Right atrium auricular region (tissue), 2 donors: ENCODE measurements around the gene ITGB5. TPM values are rescaled to one million over a fixed set of nuclear protein-coding genes. Genes with fewer than 3 reads are reported as not detected.

Experiments
- DNase-seq: peaks from one replicate; pipeline ENCODE4 v3.0.0-alpha.2; 2019; ENCODE audit warnings: low spot score
- H3K27ac ChIP-seq, 2 donors: fragments of 200-600 bp; sonication (generic); 1 replicate in 1 of 2; 2 replicates in 1 of 2; pipeline ENCODE4 v1.5.1; 2016 to 2019
- H3K27me3 ChIP-seq, 2 donors: fragments of 200-600 bp; sonication (generic); one replicate each; pipeline versions ENCODE4 v1.5.1 to v1.6.0; 2017 to 2019
- H3K36me3 ChIP-seq: fragments of 200-600 bp; sonication (generic); one replicate; pipeline ENCODE4 v1.5.1; 2016
- H3K4me1 ChIP-seq, 2 donors: fragments of 200-600 bp; sonication (generic); one replicate each; pipeline versions ENCODE4 v1.5.1 to v1.6.0; 2017 to 2019
- H3K4me3 ChIP-seq, 2 donors: fragments of 200-600 bp; sonication (generic); 1 replicate in 1 of 2; 2 replicates in 1 of 2; pipeline ENCODE4 v1.5.1; 2017 to 2019; ENCODE audit warnings: mild to moderate bottlenecking in 1 of 2, moderate library complexity in 1 of 2
- H3K9me3 ChIP-seq, 2 donors: fragments of 200-600 bp; sonication (generic); one replicate each; pipeline ENCODE4 v1.5.1; 2019
- total RNA-seq, 2 donors: library from RNA; depleted of rRNA; stranded (reverse); fragments of >200 nt; gene quantifications; one replicate each; pipeline ENCODE4 v1.1.0, GENCODE V29; 2016
- TF ChIP-seq, protein P1 (sequence below), 2 donors: fragments of 200-600 bp; sonication (generic); IDR thresholded peaks; one replicate each; pipeline ENCODE4 v1.5.1; 2019; ENCODE audit warnings: antibody characterized with exemption in 2 of 2

ITGB5 gene
- total RNA-seq, 2 donors from 2014 or later: 84.0 to 182 TPM

DNA sequence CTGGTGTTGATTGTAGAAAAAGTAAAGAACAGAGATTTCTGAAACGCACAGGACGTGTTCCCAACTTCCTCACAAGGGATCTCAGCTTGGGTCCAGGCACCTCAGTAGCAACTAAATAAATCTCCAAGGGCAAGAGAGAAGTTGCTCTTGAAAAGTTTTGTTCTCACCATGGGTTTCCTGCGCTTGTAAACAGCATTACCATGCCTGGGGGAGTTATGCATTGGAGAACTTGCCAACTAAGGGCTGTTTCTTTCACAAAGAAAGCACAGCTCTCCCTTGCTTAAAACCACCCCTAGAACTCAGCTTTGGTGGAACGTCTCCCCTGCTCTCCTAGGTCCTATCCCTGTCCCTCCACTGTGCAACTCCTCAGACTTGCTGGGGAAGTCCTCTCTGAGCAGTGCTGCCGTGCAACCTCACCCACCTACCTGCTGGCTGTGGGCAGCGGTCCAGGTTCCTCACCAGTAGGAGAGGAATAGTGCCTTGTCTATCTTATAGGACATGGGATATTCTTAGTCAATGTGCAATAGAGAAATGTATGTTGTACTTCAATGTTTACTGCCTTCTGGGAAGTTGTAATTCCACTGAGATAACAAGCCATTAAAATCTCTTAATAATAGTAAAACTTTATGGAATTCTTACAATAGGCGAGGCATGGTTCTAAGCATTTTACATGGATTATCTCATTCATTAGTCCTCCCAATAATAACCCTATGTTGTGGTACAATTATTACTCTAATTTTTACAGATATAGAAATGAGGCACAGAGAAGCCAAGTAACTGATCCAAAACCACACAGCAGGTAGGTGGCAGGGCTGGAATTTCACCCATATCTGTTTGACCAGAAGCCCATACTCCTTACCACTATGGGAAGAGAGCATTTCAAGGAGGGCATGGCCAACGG, 105.4 kb downstream of the ITGB5 start:
- no peak overlapping the region for H3K4me3 ChIP-seq
- H3K27ac ChIP-seq: peak overlapping the region; percentile 92 to 95
- H3K36me3 ChIP-seq: peaks cover 7% of the 10 kb centered on the region

GRCh38 chr3:124780761-124781475, 106.2 kb downstream of the ITGB5 start:
- Histone ChIP-seq H3K36me3 (peaks cover 7% of the 10 kb centered on the region), H3K4me1 (peaks cover 0 to 74% of the 10 kb centered on the region in 2 donors), H3K4me3 (no peak overlapping the region)

More for the DNA sequence above, 105.4 kb downstream of the ITGB5 start:
- DNase-seq: no peak
- no peaks in the 10 kb centered on the region for H3K9me3 ChIP-seq
- no peaks in the 10 kb centered on the region for H3K27me3 ChIP-seq
- TF ChIP-seq, protein P1, sequence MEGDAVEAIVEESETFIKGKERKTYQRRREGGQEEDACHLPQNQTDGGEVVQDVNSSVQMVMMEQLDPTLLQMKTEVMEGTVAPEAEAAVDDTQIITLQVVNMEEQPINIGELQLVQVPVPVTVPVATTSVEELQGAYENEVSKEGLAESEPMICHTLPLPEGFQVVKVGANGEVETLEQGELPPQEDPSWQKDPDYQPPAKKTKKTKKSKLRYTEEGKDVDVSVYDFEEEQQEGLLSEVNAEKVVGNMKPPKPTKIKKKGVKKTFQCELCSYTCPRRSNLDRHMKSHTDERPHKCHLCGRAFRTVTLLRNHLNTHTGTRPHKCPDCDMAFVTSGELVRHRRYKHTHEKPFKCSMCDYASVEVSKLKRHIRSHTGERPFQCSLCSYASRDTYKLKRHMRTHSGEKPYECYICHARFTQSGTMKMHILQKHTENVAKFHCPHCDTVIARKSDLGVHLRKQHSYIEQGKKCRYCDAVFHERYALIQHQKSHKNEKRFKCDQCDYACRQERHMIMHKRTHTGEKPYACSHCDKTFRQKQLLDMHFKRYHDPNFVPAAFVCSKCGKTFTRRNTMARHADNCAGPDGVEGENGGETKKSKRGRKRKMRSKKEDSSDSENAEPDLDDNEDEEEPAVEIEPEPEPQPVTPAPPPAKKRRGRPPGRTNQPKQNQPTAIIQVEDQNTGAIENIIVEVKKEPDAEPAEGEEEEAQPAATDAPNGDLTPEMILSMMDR (IDR thresholded peaks at IDR 0.05): no peak
- peaks cover 0 to 79% of the 10 kb centered on the region in 2 donors for H3K4me1 ChIP-seq

DNA sequence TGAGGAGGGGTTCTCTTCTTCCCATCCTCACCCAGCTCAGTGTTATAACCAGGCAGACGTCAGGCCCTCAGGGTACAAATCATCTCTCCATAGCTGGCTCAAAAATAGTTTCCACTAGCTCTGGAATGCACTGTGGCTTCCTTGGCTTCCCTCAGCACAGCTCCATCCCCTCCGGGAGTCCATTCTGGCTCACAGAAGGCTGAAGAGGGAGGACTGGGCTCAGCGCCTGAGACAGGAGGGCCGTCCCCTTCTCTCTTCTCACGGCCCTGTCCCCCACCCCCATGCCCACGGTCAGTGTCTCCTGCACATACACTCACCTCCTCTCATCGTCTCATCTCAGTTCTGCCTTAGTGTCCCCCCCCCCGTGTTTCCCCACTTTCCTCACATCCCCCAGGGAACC, 106.8 kb downstream of the ITGB5 start:
- Histone ChIP-seq H3K4me1 (peaks cover 0 to 75% of the 10 kb centered on the region in 2 donors), H3K27ac (peak overlapping the region; percentile 92 to 95), H3K36me3 (peaks cover 7% of the 10 kb centered on the region), H3K4me3 (no peak overlapping the region), H3K9me3 (no peaks in the 10 kb centered on the region), H3K27me3 (no peaks in the 10 kb centered on the region)
- TF ChIP-seq, protein P1 (IDR thresholded peaks at IDR 0.05): no peak
- peak; percentile 85 for DNase-seq

More at GRCh38 chr3:124780761-124781475, 106.2 kb downstream of the ITGB5 start:
- H3K27ac ChIP-seq: peak overlapping the region; percentile 92 to 95
- TF ChIP-seq, protein P1 (IDR thresholded peaks at IDR 0.05): no peak
- peak; percentile 95 for DNase-seq
- H3K9me3 ChIP-seq: no peaks in the 10 kb centered on the region
- H3K27me3 ChIP-seq: no peaks in the 10 kb centered on the region

GRCh38 chr3:124779751-124780191, 107.4 kb downstream of the ITGB5 start:
- no peak for DNase-seq
- H3K27me3 ChIP-seq: no peaks in the 10 kb centered on the region
- TF ChIP-seq, protein P1 (IDR thresholded peaks at IDR 0.05): no peak
- peaks cover under 1% of the 10 kb centered on the region for H3K36me3 ChIP-seq
- no peaks in the 10 kb centered on the region for H3K9me3 ChIP-seq
- H3K27ac ChIP-seq: peak overlapping the region; percentile 92 to 95
- H3K4me3 ChIP-seq: no peak overlapping the region
- peaks cover 0 to 77% of the 10 kb centered on the region in 2 donors for H3K4me1 ChIP-seq

GRCh38 chr3:124779116-124779515, 108.0 kb downstream of the ITGB5 start:
- DNase-seq: no peak
- H3K27me3 ChIP-seq: no peaks in the 10 kb centered on the region
- peaks cover 0 to 77% of the 10 kb centered on the region in 2 donors for H3K4me1 ChIP-seq
- H3K4me3 ChIP-seq: no peak overlapping the region
- TF ChIP-seq, protein P1 (IDR thresholded peaks at IDR 0.05): no peak
- peak overlapping the region; percentile 92 to 95 for H3K27ac ChIP-seq
- H3K9me3 ChIP-seq: no peaks in the 10 kb centered on the region
- no peaks in the 10 kb centered on the region for H3K36me3 ChIP-seq
